Astrocyte of the hippocampus (primary cell): ENCODE results near the gene TNIP1.
A peak's percentile ranks its signal among the peaks of the same experiment; 100 is the strongest.

Source experiments
- DNase-seq: peaks from one replicate; pipeline ENCODE4 v3.0.0; 2011; ENCODE audit warnings: low read depth, low spot score

The TNIP1 gene

GRCh38 chr5:151041577-151042268, 39.1 kb downstream of the TNIP1 start:
- DNase-seq = no peak

- DNase-seq = no peak
These were observed 40.6 kb downstream of the TNIP1 start for GRCh38 chr5:151040211-151040747.

DNA sequence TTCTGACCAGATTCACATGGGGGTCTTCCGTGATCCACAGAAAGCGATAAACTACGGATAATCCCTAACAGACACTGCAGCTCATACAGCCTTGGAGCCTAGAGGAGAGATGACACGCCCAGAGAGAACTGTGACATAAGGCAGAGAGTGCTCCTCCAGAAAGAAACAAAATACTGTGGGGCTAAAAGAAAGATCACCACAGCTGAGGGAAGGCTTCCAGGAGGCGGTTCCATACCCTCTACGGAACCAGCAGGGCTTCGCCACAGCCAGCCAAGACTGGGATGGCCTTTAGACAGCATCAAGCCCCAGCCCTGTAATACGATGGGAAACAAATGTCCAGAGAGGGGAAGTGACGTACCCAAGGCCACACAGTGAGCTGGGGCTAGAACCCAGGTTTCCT, 41.2 kb downstream of the TNIP1 start:
- DNase-seq = no peak

DNA sequence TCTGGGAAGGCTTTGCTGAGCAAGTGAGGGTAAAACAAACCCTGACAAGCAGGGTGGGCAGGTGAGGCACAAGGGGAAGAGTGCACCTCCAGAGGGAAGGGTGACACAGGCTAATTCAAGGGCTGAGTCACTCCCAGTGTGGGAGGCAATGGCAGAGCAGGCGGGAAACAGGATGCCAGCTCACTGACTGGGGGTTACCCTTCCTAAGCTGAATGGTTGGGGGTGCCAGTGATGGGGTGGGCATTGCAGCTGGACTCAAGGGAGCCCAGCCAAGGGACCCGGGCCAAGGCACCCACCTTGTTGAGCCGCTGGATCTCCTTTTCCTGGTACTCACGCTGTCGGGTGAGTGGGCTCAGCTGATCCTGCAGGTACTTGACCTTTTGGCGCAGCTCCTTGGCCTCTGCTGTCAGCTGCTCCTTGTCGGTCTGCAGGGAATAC, 42.0 kb downstream of the TNIP1 start:
- DNase-seq = no peak

- DNase-seq = no peak
These were observed 42.5 kb downstream of the TNIP1 start for GRCh38 chr5:151038412-151038745.

DNA sequence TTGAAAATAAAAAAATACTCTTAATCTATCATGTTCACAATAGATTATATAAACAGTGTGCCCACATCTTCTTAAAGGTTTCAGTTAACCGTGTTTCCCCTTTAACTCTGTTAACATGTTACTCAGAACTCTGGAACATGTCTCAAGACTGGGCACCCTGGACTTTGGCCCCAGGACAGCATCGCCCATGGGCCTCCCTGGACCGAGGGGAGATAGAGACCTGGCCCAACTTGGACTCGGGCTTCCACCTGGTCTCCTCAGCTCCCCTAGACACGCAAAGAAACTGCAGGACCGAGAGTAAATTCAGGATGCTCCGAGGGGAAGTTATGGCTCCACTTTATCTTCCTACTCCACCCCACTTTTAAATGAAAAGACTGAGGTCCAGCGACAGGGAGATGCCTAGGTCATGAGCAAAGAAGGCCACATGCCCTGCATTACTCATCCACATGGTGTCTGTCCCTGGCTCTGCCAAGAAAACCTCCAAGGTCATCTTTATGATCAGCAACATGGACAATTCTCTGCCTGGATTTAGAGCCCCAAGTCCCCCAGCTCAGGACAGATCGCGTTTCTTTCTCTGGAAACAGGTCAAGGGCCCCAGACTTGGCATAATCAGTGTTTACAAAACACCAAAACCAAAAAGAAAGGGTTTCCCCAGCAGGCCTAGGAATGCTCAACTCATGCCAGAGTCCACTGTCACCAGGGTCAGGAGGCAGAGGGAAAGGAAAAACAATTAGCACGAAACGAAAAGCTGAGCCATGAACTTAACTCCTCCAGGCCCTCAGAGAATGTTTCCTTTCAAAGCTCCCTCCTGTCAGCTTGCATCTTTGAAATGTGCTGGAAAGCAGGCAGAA, 43.0 kb downstream of the TNIP1 start:
- DNase-seq = peak; percentile 85

DNA sequence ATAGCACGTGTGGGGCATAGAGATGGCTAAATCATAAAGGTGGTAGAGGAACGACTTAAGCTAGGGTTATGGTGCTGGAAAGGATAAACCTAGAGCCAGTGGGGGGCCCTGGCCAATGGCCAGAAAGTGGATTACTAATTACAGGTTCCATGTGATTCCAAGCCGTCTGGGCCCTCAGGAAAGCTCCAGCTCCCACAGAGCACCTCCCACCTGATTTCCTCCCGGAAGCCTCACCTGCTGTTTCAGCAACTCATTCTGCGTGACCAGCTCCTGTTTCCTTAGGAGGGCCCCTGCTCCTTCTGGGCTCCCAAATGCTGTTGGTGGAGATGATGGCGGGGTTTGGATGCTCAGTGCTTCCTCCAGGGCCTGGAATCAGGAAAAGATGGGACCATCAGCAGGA, 44.3 kb downstream of the TNIP1 start:
- DNase-seq = no peak

DNA sequence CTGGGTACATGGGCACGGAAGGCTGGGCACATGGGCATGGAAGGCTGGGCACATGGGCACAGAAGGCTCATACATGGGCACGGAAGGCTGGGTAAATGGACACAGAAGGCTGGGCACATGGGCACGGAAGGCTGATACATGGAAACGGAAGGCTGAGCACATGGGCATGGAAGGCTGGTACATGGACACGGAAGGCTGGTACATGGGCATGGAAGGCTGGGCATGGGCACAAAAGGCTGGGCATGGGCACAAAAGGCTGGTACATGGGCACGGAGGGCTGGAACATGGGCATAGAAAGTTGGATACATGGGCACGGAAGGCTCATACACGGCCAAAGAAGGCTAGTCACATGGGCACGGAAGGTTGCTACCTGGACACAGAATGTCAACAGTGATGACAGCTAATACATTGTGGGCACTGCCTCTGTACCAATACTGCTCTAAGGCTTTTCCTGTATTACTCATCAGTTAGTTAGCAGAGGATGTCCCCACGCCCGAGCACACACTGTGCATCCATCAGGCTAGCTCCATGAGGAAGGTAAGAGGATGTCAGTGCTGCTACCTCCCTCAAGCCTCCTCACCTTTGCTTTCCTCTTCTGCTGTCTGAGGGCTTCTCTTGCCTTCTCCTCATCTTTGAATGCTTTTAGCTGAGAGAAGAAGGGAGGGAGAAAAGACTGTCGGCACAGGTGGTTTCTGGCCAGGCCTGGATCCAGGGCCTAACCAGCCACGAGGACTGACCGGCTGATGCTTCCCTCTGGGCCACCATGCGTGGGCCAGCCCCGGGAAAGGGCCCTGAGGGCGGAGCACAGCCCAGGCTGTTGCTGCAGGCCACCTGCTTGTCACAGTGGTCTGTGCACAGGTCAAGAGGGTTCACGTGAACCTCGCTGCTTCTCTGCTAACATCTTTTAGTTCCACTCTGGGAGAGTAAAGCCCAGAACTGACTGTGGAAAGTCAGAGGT, 46.1 kb downstream of the TNIP1 start:
- no peak for DNase-seq

DNA sequence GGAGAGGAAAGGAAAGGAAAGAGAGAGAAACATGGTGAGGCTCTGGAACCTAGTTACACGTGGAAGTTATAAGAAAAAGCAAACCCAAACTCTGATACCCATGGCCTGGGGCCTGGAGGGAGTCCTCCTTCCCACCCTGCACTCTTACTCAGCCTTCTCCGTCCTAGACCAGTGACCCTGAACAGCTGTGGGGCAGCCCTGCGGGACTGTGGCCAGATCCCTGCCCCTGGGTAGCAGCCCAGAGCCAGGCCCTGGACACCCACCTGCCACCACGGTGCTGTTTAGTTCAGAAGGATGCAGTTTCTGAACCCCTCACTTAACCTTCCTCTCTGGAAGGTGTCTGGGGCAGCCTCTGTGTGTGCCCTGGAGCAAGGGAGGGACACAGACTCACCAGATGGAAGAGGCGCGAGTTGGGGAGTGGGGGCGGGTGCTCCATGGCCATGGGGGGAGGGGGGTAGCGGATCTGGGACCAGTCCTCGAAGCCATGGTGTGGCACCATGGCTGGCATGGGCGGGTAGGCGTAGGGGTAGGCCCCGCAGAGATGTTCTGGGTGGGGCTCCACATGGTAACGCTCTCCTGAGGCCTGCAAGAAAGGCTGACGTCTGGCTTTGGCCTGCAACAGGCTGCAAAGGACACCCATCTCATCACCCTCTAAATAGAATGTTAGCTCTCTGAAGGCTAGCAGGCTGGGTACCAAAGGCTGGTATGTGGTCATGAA, 47.5 kb downstream of the TNIP1 start:
- DNase-seq = no peak

DNA sequence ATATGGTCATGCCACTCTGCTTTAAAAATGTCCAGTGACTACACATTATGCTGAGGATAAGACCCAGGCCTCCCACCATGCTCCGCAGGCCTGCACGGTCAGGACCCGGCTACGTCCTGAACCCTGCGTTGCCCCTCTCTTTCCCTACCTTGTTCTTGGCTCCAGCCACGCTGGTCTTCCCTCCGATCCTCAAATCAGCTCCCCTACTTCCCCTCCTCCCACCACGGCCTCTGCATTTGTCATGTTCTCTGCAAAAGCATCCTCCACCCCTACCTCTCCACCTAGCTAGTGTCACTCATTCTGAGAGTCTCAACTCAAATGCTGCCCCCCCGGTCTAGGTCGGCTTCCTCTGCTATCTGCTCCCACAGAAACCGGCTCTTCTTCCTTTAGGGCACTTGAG, 49.3 kb downstream of the TNIP1 start:
- DNase-seq = no peak

- DNase-seq = no peak
These were observed 50.5 kb downstream of the TNIP1 start for GRCh38 chr5:151030379-151030778.

- no peak for DNase-seq
These were observed 50.8 kb downstream of the TNIP1 start for GRCh38 chr5:151030056-151030336.

DNA sequence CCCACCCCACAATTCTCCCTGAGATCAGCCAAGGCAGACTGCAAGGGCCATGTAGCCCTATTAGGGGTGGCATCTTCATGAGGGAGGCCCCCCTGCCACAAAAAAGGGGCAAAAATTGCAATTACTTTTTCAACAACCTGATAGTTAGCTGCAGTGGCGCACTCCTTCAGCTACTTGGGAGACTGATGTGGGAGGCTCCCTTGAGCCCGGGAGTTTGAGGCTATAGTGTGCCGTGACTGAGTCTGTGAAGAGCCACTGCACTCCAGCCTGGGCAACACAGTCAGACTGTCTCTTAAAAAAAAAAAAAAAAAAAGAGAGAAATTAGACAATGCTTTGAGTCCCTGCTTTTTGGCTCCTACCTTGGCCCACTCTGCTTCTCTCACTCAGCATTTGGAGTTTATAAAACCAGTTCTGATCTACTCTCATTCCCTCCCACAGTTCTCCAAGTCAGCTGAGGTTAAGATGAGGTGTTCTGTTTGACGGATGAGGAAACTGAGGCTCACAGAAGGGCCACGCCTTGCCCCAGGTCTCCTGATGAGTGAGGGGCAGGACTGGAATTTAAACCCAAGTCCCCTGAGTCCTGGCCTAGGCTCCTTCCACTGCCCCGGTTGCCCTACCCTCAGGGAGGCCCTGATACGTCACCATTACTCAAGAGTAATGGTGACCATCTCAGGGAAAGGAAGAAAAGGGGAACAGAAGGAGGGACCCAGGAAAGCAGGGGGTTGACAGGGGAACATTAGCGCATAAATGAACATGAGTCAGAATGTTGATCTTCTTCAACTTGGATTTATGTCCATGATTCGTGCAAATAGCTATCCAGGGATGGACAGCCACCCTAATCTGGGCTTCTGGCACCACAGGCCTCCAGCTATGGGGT, 51.4 kb downstream of the TNIP1 start:
- no peak for DNase-seq

- DNase-seq = no peak
These were observed 52.1 kb downstream of the TNIP1 start for GRCh38 chr5:151028717-151029116.

GRCh38 chr5:151027961-151028479, 52.8 kb downstream of the TNIP1 start:
- DNase-seq = no peak

DNA sequence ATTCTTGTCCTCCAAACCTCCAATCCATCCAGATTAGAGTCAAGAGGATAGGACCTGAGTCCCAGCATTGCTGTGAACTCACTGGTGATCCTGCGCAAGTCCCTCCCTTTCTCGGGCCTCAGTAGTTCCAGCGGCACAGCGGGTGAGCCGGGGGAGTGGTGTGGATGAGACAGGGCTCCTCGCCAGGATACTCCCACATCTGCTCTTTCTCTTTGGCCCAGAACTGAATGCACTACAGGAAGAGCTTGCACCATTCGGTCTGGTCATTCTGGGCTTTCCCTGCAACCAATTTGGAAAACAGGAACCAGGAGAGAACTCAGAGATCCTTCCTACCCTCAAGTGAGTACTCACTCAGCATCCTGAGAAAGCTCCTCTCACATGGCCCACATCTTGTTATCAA, 54.2 kb downstream of the TNIP1 start:
- DNase-seq = no peak

DNA sequence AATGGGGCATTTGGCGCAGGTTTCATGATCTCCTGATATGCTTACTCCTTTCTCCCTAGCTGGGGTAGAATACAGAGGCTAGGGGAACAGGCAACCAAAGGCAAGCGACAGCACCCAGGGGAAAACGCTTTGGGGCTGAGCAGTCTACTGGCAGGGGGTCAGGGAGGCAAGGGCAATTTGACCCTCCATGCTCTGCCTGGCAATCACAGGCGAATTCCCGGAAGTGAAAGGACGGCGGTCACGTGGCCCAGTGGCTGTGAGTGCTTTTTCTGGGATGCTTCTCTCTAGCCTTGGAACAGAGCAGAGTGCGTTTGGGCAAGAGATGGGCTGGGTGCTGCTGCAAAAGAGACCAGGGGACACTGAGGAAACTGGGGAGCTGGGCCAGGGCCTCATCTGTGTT, 54.7 kb downstream of the TNIP1 start:
- no peak for DNase-seq

DNA sequence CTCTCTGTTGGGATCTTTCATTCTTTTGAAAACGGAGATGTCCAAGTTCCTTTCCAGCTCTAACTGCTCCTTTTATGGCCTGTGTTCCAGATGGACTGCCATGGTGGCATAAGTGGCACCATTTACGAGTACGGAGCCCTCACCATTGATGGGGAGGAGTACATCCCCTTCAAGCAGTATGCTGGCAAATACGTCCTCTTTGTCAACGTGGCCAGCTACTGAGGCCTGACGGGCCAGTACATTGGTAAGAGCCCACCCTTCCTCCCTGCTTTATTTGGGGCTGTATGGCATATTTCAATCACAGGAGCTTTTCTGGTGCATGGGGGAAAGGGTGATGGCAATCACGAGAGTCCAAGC, 55.6 kb downstream of the TNIP1 start:
- DNase-seq = no peak

DNA sequence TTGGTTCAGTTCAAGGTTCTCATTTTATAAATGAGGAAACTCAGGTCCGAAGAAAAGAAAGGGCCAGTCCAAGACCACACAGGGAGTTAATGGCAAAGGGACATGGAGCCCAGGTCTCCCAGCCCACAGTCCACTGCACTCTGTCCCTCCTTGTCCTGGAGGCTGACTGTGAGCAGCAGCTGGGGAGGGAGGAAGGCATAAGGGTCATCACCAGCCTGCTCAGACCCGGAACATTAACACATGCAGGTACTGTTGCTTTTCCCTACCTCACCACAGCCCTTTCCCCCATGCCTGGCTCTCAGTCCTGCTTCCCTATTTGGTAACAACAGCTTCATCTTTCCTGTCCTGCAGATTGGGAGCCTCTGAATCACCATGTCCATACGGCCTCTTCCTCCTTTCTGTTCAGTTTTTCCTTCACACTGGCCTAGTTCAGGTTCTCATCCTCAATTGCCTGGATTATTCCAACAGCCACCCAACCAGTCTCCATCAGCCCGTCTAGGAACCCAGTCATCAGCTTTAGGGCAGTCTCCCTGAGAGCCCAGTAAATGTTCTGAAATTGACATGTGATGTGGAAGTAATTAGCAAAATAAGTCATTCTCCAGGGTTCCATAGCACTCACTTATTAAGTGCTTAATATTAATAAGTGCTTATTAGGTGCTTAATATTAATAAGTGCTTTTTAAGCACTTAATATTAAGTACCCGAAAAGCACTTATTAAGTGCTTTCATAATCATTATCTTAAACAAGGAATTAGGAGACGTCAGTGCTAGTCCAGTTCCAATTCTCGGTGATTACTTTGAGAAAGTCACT, 56.2 kb downstream of the TNIP1 start:
- no peak for DNase-seq
